AG04450 (cell line): Measurements from ENCODE around the gene CYB561. TPM values are rescaled to one million over a fixed set of nuclear protein-coding genes. Genes with fewer than 3 reads are reported as not detected.

Experiments
- CTCF ChIA-PET: fragments of 300-600, 350-600 bp; formaldehyde crosslinking; extraction: SDS; loops from one replicate; lab custom pipeline; 2022; ENCODE audit warnings: antibody characterized with exemption, inconsistent platforms; lab: Charles Lee
- POLR2A ChIA-PET: fragments of 350-600 bp; formaldehyde crosslinking; extraction: SDS; loops from one replicate; lab custom pipeline; 2021; ENCODE audit warnings: antibody characterized with exemption, inconsistent platforms; lab: Yijun Ruan, JAX
- DNase-seq: peaks from one replicate; pipeline ENCODE4 v3.0.0-alpha.2; 2011; ENCODE audit warnings: low read depth, low spot score
- H3K27ac ChIP-seq: one replicate; pipeline ENCODE4 v1.5.1; 2012; ENCODE audit warnings: low read depth, low read length, control low read depth
- H3K27me3 ChIP-seq: one replicate; pipeline ENCODE4 v1.6.0; 2012; ENCODE audit warnings: low read length; ENCODE audit not compliant: control insufficient read depth, insufficient read depth
- H3K4me3 ChIP-seq: 2 replicates; pipeline ENCODE4 v1.5.1; 2011; ENCODE audit warnings: mild to moderate bottlenecking, low read depth, low read length, control low read depth
- H3K9me3 ChIP-seq: 2 replicates; pipeline ENCODE4 v1.5.1; 2012; ENCODE audit warnings: low read length; ENCODE audit not compliant: control insufficient read depth, insufficient read depth
- CTCF ChIP-seq: IDR thresholded peaks from 2 replicates; pipeline ENCODE4 v1.5.1; 2011; ENCODE audit warnings: low read depth, low read length, control low read depth, inconsistent platforms
- polyA plus RNA-seq: library from polyadenylated mRNA; depleted of rRNA; stranded (reverse); fragments of >200 nt; gene quantifications from 2 replicates; pipeline ENCODE4 v1.2.3, GENCODE V29; 2011

CYB561 gene
- polyA plus RNA-seq, 1 experiment = 4.9 TPM

- H3K9me3 ChIP-seq = no peaks in the 10 kb centered on the region; the same call in 1 of the 2 replicates
- POLR2A ChIA-PET = interaction anchor here (0.7 to 1.2 kb wide), 2 partner anchors 38 to 144 kb away, joined by 4 to 5 read pairs; no protein-coding TSS in a partner anchor
- peak overlapping the region; percentile 40 for H3K4me3 ChIP-seq
- peaks cover 10% of the 10 kb centered on the region for H3K27me3 ChIP-seq
- H3K27ac ChIP-seq = no peak overlapping the region
- no peak for DNase-seq
- no peak for TF ChIP-seq CTCF
- CTCF ChIA-PET = interaction anchor here (0.6 to 4.1 kb wide), 14 partner anchors 8 to 442 kb away, joined by 3 to 48 read pairs (median 4); no protein-coding TSS in a partner anchor
Observed at GRCh38 chr17:63477480-63478440, 31.7 kb upstream of the CYB561 start.

GRCh38 chr17:63476854-63477479, 30.9 kb upstream of the CYB561 start, which contains the start of gene ACE:
ACE (plus strand) TSS chr17:63477061; CDS start chr17:63477095, 34 bp downstream.
- Histone ChIP-seq H3K27me3 (peaks cover 10% of the 10 kb centered on the region), H3K4me3 (peak within 1 kb of the TSS; percentile 56), H3K27ac (no peak within 1 kb of the TSS), H3K9me3 (no peaks in the 10 kb centered on the region; the same call in 1 of the 2 replicates)
- no peak for TF ChIP-seq CTCF
- ChIA-PET POLR2A (no interaction called here), CTCF (interaction anchor here (1.4 kb wide), 1 partner anchor 51 kb away, joined by 3 read pairs; no protein-coding TSS in a partner anchor)
- no peak for DNase-seq

GRCh38 chr17:63476459-63476853, 30.4 kb upstream of the CYB561 start:
- peak overlapping the region; percentile 56; the same call in 1 of the 2 replicates for H3K4me3 ChIP-seq
- CTCF ChIA-PET = interaction anchor here (1.4 kb wide), 1 partner anchor 51 kb away, joined by 3 read pairs; no protein-coding TSS in a partner anchor
- no peak for TF ChIP-seq CTCF
- POLR2A ChIA-PET = no interaction called here
- no peak overlapping the region for H3K27ac ChIP-seq
- peaks cover 10% of the 10 kb centered on the region for H3K27me3 ChIP-seq
- H3K9me3 ChIP-seq = no peaks in the 10 kb centered on the region; the same call in 1 of the 2 replicates
- DNase-seq = no peak

- no peak overlapping the region for H3K27ac ChIP-seq
- H3K27me3 ChIP-seq = peaks cover 10% of the 10 kb centered on the region
- no peak for TF ChIP-seq CTCF
- H3K9me3 ChIP-seq = no peaks in the 10 kb centered on the region; the same call in 1 of the 2 replicates
- ChIA-PET CTCF (interaction anchor here (1.4 kb wide), 1 partner anchor 50 kb away, joined by 3 read pairs; no protein-coding TSS in a partner anchor), POLR2A (no interaction called here)
- DNase-seq = no peak
- no peak overlapping the region for H3K4me3 ChIP-seq
Observed at GRCh38 chr17:63475491-63476412, 29.6 kb upstream of the CYB561 start.
